ENCODE results near the gene CRKL. TPM values are rescaled to one million over a fixed set of nuclear protein-coding genes. Genes with fewer than 3 reads are reported as not detected.

The CRKL gene
- total RNA-seq, 1 experiment from 2014 or later = 45.8 TPM

GRCh38 chr22:20943104-20943933, 26.1 kb downstream of the CRKL start:
- intact Hi-C loops (cut with micrococcal nuclease; ENCODE audit: unreplicated experiment) = no loop called here
- Histone ChIP-seq H3K27ac (no peak overlapping the region), H3K79me2 (ENCODE audit: low read depth) (peaks cover 94% of the 10 kb centered on the region), H2AFZ (no peak overlapping the region), H3K4me3 (no peak overlapping the region), H3K27me3 (ENCODE audit: insufficient read depth, low read depth) (no peaks in the 10 kb centered on the region), H3K9me2 (ENCODE audit: insufficient read depth) (no peaks in the 10 kb centered on the region), H3K4me1 (replicated peaks; ENCODE audit: insufficient read depth) (no peaks in the 10 kb centered on the region), H3F3A (ENCODE audit: insufficient read depth, low read depth) (peaks cover 3% of the 10 kb centered on the region; the same call in 1 of the 2 replicates), H3K9me3 (ENCODE audit: insufficient read depth, low read depth) (no peaks in the 10 kb centered on the region), H4K20me1 (ENCODE audit: insufficient read depth) (peaks cover 69% of the 10 kb centered on the region), H3K4me2 (no peak overlapping the region), H3K36me3 (ENCODE audit: low read depth) (no peaks in the 10 kb centered on the region)
- ChIA-PET POLR2A (ENCODE audit: unreplicated experiment) (interaction anchor here (0.7 kb wide), 1 partner anchor 58 kb away, joined by 6 read pairs; no protein-coding TSS in a partner anchor), CTCF (interaction anchor here (0.5 kb wide), 1 partner anchor 704 kb away, joined by 3 read pairs; no protein-coding TSS in a partner anchor)
- BruUV-seq (replicated peaks) = no TSS peak
- no peak for DNase-seq
- TF ChIP-seq CTCF (conservative IDR thresholded peaks at IDR 0.05) = no peak
- no peak for TF ChIP-seq EZH2 (IDR thresholded peaks at IDR 0.05; ENCODE audit: low read depth)

- ChIA-PET CTCF (interaction anchor here (0.5 kb wide), 1 partner anchor 703 kb away, joined by 3 read pairs; no protein-coding TSS in a partner anchor), POLR2A (ENCODE audit: unreplicated experiment) (no interaction called here)
- Histone ChIP-seq H3K4me2 (no peak overlapping the region), H3K27ac (no peak overlapping the region), H2AFZ (no peak overlapping the region), H3K79me2 (ENCODE audit: low read depth) (peaks cover 96% of the 10 kb centered on the region), H3K36me3 (ENCODE audit: low read depth) (no peaks in the 10 kb centered on the region), H3K9me2 (ENCODE audit: insufficient read depth) (no peaks in the 10 kb centered on the region), H3F3A (ENCODE audit: insufficient read depth, low read depth) (peaks cover 6% of the 10 kb centered on the region; the same call in 1 of the 2 replicates), H3K27me3 (ENCODE audit: insufficient read depth, low read depth) (no peaks in the 10 kb centered on the region), H3K4me3 (no peak overlapping the region), H4K20me1 (ENCODE audit: insufficient read depth) (peaks cover 63% of the 10 kb centered on the region), H3K4me1 (replicated peaks; ENCODE audit: insufficient read depth) (no peaks in the 10 kb centered on the region), H3K9me3 (ENCODE audit: insufficient read depth, low read depth) (no peaks in the 10 kb centered on the region)
- BruUV-seq (replicated peaks) = no TSS peak
- intact Hi-C loops (cut with micrococcal nuclease; ENCODE audit: unreplicated experiment) = no loop called here
- TF ChIP-seq EZH2 (IDR thresholded peaks at IDR 0.05; ENCODE audit: low read depth) = no peak
- no peak for DNase-seq
Observed at GRCh38 chr22:20944042-20944441, 26.8 kb downstream of the CRKL start.

- CTCF ChIA-PET = no interaction called here
- Histone ChIP-seq H2AFZ (no peak overlapping the region), H3K36me3 (ENCODE audit: low read depth) (no peaks in the 10 kb centered on the region; the same call in 1 of the 2 replicates), H3K4me2 (no peak overlapping the region), H3F3A (ENCODE audit: insufficient read depth, low read depth) (peaks cover 17% of the 10 kb centered on the region; the same call in 1 of the 2 replicates), H3K9me3 (ENCODE audit: insufficient read depth, low read depth) (no peaks in the 10 kb centered on the region), H4K20me1 (ENCODE audit: insufficient read depth) (peaks cover 58% of the 10 kb centered on the region), H3K4me1 (replicated peaks; ENCODE audit: insufficient read depth) (no peaks in the 10 kb centered on the region), H3K27me3 (ENCODE audit: insufficient read depth, low read depth) (no peaks in the 10 kb centered on the region), H3K27ac (no peak overlapping the region), H3K4me3 (no peak overlapping the region), H3K9me2 (ENCODE audit: insufficient read depth) (no peaks in the 10 kb centered on the region), H3K79me2 (ENCODE audit: low read depth) (peaks cover 98% of the 10 kb centered on the region)
- intact Hi-C loops (cut with micrococcal nuclease; ENCODE audit: unreplicated experiment) = no loop called here
- DNase-seq = no peak
- no TSS peak for BruUV-seq (replicated peaks)
- POLR2A ChIA-PET (ENCODE audit: unreplicated experiment) = no interaction called here
- TF ChIP-seq EZH2 (IDR thresholded peaks at IDR 0.05; ENCODE audit: low read depth) (no peak), CTCF (conservative IDR thresholded peaks at IDR 0.05) (no peak)
Observed at GRCh38 chr22:20945578-20945934, 28.3 kb downstream of the CRKL start.

Data from PC-9 (cell line).